Measurements from ENCODE around the gene PRPSAP2.
"Not testable (repeated sequence)": the region's sequence is repeated elsewhere in the genome, so short reads cannot be mapped to it uniquely, and the experiment has no call there.

PRPSAP2 gene

GRCh38 chr17:18947866-18948265, 89.9 kb downstream of the PRPSAP2 start:
- DNase-seq = no peak

GRCh38 chr17:18948476-18949006, 90.6 kb downstream of the PRPSAP2 start:
- no peak for DNase-seq

- no peak for DNase-seq
These were observed 91.6 kb downstream of the PRPSAP2 start for GRCh38 chr17:18949566-18949965.

GRCh38 chr17:18950346-18950745, 92.4 kb downstream of the PRPSAP2 start:
- DNase-seq = no peak

DNA sequence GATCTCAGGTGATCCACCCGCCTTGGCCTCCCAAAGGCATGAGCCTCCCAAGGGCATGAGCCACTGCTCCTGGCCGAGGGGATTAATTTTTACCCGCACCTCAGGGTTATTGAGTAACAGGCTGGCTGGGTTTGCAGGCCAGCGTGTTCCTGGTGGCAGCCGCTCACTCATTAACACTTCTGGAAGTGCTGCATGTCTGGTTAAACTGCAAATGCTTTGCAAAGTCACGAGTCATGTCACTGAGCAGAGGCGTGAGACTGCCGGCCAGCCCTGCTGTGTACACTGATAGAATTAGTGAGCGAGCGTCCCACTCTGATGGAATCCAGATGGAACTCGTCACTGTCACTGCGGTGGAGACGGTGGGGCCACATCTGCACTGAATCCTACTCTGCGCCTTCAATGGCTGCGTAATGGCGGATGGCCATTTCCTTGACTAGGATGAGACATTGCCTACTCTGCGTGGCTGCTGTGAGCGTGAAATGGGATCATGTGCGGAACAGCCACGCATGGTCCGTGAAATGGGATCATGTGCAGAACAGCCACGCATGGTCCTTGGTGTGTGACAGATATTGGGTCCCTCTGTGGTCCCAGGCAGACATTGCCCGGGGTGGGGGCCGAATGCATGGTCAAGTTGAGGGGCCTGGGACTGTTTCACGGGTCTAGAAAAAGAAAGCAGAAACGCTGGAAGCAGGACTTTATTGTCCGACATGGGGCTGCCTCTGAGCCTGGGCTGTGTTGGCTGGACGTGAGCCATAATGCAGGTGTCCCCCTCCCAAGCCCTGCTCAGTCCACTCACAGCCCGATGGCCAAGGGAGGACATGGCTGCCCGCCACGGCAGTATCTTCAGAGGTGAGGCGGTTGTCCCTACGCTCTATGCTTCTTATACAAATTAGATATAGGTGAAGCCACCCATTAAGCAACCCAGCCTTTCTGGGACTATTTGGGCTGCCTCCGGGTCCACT, 93.3 kb downstream of the PRPSAP2 start:
- no peak for DNase-seq

- DNase-seq = no peak
These were observed 94.3 kb downstream of the PRPSAP2 start, which contains the start of gene SLC5A10 for GRCh38 chr17:18951941-18952842. SLC5A10 (plus strand) TSS chr17:18952165; CDS start chr17:18952206, 41 bp downstream.

DNA sequence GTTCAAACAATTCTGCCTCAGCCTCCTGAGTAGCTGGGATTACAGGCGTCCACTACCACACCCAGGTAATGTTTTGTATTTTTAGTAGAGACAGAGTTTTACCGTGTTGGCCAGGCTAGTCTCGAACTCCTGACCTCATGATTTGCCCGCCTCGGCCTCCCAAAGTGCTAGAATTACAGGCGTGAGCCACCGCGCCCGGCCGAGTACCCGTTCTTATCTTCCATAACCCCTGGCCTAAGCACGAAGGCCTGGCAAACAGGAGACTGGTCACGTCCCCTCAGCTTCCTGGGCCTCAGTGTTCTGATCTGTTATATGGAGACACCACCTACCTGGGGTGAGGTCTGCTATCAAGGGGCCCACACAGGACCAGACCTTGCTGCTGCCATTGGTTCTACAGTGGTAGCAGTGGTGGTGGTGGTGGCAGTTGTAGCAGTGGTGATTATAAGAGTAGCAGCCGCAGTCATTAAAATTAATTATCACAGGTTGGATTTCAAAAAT, 95.3 kb downstream of the PRPSAP2 start:
- DNase-seq = no peak

GRCh38 chr17:18954321-18954720, 96.4 kb downstream of the PRPSAP2 start:
- no peak for DNase-seq

GRCh38 chr17:18955009-18955408, 97.1 kb downstream of the PRPSAP2 start:
- DNase-seq = no peak

GRCh38 chr17:18956021-18956420, 98.1 kb downstream of the PRPSAP2 start:
- not testable (repeated sequence) for DNase-seq

DNA sequence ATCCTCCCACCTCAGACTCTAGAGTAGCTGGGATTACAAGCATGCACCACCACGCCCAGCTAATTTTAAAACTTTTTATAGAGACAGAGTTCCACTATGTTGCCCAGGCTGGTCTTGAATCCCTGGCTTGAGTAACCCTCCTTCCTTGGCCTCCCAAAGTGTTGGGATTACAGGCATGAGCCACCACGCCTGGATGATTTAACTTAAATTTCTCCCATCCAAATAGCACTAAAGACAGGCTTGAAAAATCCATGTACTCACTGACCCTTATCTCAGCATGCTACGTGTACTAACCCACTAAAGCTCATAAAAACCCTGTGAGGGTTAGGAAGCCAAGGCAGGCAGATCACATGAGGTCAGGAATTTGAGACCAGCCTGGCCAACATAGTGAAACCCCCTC, 98.7 kb downstream of the PRPSAP2 start:
- no peak for DNase-seq

- DNase-seq = no peak
These were observed 99.9 kb downstream of the PRPSAP2 start for GRCh38 chr17:18957831-18958230.

DNA sequence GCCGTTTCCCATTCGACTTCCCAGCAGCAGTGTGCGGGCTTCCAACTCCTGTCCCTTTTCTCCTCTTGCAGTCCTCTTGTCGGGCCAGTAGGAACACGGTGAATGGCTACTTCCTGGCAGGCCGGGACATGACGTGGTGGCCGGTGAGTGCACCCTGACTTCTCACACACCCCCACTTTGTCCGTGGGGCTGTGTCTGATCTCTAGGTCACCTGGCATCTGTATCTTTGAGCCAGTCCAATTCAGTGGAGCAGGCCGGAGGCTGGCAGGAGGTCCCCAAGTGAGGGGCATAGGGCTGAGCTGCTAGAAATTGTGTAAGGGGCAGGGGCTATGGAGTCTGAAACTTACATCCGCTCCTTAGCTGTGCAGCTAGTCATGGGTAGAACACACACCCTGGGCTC, 100.7 kb downstream of the PRPSAP2 start:
- no peak for DNase-seq

DNA sequence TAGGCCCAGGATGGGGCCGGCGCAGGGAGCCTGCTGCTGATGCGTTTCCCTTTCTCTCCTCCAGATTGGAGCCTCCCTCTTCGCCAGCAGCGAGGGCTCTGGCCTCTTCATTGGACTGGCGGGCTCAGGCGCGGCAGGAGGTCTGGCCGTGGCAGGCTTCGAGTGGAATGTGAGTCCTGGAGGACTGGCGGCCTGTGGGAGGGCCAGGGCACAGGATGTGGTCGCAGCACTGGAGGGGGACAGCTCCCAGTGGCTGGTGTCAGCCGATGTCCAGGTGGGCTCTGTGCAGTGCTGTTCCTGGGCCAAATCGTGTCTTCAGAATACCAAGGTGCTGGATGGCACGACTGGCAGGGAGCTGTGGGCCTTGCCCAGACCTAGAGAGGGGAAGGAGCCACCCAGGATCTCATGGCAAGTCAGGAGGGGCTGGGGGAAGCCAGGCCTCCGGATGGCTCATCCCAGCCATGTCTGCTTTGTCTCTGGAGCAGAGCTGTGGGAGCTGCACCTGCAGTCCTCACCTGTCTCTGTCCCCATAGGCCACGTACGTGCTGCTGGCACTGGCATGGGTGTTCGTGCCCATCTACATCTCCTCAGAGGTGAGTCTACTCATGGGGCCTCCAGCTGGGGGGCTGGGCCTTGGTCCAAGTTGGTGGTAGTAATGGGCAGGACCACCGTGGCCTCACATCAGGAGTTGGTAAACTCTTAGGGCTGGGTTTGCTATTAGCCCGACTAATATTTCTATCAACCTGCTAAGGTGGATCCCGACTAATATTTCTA, 101.3 kb downstream of the PRPSAP2 start:
- DNase-seq = no peak

DNA sequence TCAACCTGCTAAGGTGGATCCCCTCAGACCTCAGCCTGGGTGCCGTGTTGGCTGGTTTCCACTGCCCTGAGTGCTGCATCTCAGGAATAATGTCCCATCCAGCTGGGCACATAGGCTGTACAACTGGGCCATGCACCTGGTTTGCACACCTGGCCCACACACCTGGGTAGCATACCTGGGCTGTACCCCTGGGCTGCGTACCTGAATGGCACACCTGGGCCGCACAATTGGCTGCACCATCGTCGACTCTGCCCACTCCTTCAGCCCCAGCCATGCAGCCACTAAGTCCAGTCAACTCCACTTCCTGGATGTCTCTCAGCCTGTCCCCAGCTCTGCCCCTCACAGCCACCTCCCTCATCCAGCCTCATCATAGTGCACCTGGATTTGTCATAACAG, 101.9 kb downstream of the PRPSAP2 start:
- no peak for DNase-seq

DNA sequence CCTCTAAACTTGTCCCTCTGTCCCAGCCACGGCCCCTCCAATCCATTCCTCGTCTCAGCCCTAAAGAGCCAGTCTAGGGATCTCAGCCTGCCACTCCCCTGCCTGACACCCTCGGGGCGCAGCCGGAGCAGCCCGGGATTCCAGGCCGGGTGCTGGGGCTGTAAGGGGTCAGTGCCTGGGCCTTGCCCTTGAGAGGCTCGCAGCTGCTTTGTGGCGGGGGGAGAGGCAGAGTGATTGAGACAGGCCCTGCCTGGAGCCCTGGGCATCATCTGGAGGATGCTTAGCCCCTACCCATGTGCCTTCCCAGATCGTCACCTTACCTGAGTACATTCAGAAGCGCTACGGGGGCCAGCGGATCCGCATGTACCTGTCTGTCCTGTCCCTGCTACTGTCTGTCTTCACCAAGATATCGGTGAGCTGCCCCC, 102.3 kb downstream of the PRPSAP2 start:
- DNase-seq = no peak

- DNase-seq = peak; percentile 82 to 84
These were observed 103.0 kb downstream of the PRPSAP2 start for GRCh38 chr17:18960803-18961511.

DNA sequence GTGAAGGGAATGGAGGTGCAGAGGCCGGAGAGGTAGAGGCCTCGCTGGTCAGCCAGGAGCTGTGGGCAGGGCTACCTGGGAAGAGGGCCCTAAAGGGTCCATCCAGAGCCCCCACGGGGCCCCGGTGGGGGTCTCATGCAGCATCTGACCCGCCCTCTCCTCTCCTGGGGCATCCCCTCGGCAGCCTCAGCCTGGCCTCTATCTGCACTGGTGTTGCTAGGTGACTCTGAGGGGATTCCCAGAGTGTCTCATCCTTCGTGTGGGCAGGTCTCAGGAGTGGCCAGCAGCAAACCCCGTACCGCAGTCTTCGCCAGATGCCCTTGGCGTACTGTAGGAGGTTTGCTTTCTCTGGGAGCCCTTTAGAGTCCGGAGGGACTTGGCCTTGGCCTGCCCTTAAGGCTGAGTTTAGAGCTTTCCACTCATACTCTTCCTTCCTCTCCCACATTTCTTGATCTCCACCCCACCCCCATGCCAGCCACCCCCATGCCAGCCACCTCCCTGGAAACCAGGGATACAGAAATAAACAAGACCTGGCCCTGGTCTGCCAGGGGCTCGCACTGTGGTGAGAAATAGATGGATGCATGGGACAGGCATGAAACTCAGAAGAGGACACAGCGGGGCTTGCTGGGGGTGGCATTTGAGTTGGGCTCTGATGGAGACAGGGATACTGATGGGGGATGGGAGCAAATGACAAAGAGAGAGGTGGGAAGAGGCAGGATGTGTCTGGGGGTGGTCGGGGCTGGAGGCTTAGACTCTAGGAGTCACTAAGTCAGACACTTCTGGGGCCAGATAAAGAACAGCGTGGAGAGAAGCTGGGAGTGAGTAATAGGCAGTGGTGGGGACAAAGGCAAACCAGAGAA, 103.9 kb downstream of the PRPSAP2 start:
- no peak for DNase-seq

- DNase-seq = no peak
These were observed 104.5 kb downstream of the PRPSAP2 start for GRCh38 chr17:18962494-18962815.
